Measurements from ENCODE around the gene CREG2.

- TF ChIP-seq ZFP3 (CRISPR knock-in tag; IDR thresholded peaks at IDR 0.05) (no peak), PATZ1 (CRISPR knock-in tag; IDR thresholded peaks at IDR 0.05; ENCODE audit: borderline replicate concordance) (no peak), ESRRG (CRISPR knock-in tag; IDR thresholded peaks at IDR 0.05) (no peak), CSRNP3 (CRISPR knock-in tag; IDR thresholded peaks at IDR 0.05) (no peak), ZFP30 (CRISPR knock-in tag; IDR thresholded peaks at IDR 0.05) (no peak), CREB5 (CRISPR knock-in tag; IDR thresholded peaks at IDR 0.05; ENCODE audit: low read depth) (no peak)
These were observed 89.9 kb downstream of the CREG2 start for GRCh38 chr2:101297383-101297782.

Data from SK-N-SH treated with all-trans-retinoic acid at 6 μM for 48 hours (cell line).